HEK293 (cell line): ENCODE results near the gene ERCC1.

Experiments used
- CTCF ChIA-PET: fragments of 350-600 bp; formaldehyde crosslinking; extraction: SDS; loops from one replicate; lab custom pipeline; 2021; ENCODE audit warnings: antibody characterized with exemption; lab: Yijun Ruan, JAX
- POLR2A ChIA-PET: fragments of 300-600 bp; formaldehyde crosslinking; extraction: SDS; loops from one replicate; lab custom pipeline; 2020; ENCODE audit warnings: antibody characterized with exemption, inconsistent platforms; lab: Yijun Ruan, JAX
- H3K27ac ChIP-seq: fragments of 200-500 bp; sonication (Bioruptor generic); 2 replicates; pipeline ENCODE4 v1.5.1; 2014; ENCODE audit warnings: low read depth, low read length, control low read depth, inconsistent platforms; ENCODE audit errors: extremely low read depth
- H3K36me3 ChIP-seq, 2 experiments: fragments of 200-500 bp in 1 of 2; sonication (Bioruptor generic) in 1 of 2; 1 replicate in 1 of 2; 2 replicates in 1 of 2; pipeline ENCODE4 v1.5.1; 2014 to 2017; ENCODE audit warnings: inconsistent platforms in 2 of 2, low read length in 2 of 2; ENCODE audit not compliant: control insufficient read depth in 2 of 2, insufficient read depth in 1 of 2
- H3K4me1 ChIP-seq: fragments of 200-500 bp; sonication (Bioruptor generic); 2 replicates; pipeline ENCODE4 v1.5.1; 2014; ENCODE audit warnings: mild to moderate bottlenecking, low read length, inconsistent platforms; ENCODE audit not compliant: control insufficient read depth, insufficient read depth
- H3K4me3 ChIP-seq: 2 replicates; pipeline ENCODE4 v1.5.1; 2011; ENCODE audit warnings: low read depth, mild to moderate bottlenecking, control low read depth, low read length, moderate library complexity
- H3K9me3 ChIP-seq: fragments of 200-500 bp; sonication (Bioruptor generic); 2 replicates; pipeline ENCODE4 v1.5.1; 2014; ENCODE audit warnings: low read depth, low read length, inconsistent platforms; ENCODE audit not compliant: control insufficient read depth, insufficient read depth
- FEZF1 ChIP-seq: fragments of 450-650 bp; formaldehyde crosslinking; IDR thresholded peaks from 2 replicates; pipeline ENCODE4 v1.5.1; 2016; ENCODE audit warnings: missing biosample characterization, missing genetic modification characterization
- PRDM1 ChIP-seq: fragments of 450-650 bp; formaldehyde crosslinking; IDR thresholded peaks from 2 replicates; pipeline ENCODE4; 2016; ENCODE audit warnings: missing biosample characterization, missing genetic modification characterization
- SP3 ChIP-seq: fragments of 450-650 bp; formaldehyde crosslinking; IDR thresholded peaks from 2 replicates; pipeline ENCODE4 v1.5.1; 2016; ENCODE audit warnings: missing biosample characterization, missing genetic modification characterization
- ZBTB21 ChIP-seq: fragments of 450-650 bp; formaldehyde crosslinking; IDR thresholded peaks from 2 replicates; pipeline ENCODE4 v1.5.1; 2017; ENCODE audit warnings: missing biosample characterization, missing genetic modification characterization
- ZBTB8A ChIP-seq: fragments of 450-650 bp; formaldehyde crosslinking; IDR thresholded peaks from 2 replicates; pipeline ENCODE4 v1.5.1; 2016; ENCODE audit warnings: missing biosample characterization, missing genetic modification characterization
- ZNF16 ChIP-seq: fragments of 450-650 bp; formaldehyde crosslinking; IDR thresholded peaks from 2 replicates; pipeline ENCODE4 v1.5.1; 2016; ENCODE audit warnings: low read depth, missing biosample characterization, missing genetic modification characterization
- ZNF174 ChIP-seq: fragments of 450-650 bp; formaldehyde crosslinking; IDR thresholded peaks from 2 replicates; pipeline ENCODE4 v1.5.0; 2017; ENCODE audit warnings: missing biosample characterization, mild to moderate bottlenecking, missing genetic modification characterization
- ZNF2 ChIP-seq: fragments of 450-650 bp; formaldehyde crosslinking; IDR thresholded peaks from 2 replicates; pipeline ENCODE4 v1.5.1; 2016; ENCODE audit warnings: missing biosample characterization, missing genetic modification characterization
- ZNF274 ChIP-seq, 2 experiments: fragments of 200-500 bp in 1 of 2; fragments of 450-650 bp in 1 of 2; sonication (Bioruptor generic) in 1 of 2; formaldehyde crosslinking in 1 of 2; IDR thresholded peaks; 2 replicates each; pipeline versions ENCODE4 v1.5.1 to v1.6.1; 2014 to 2016; ENCODE audit warnings: borderline replicate concordance in 1 of 2, inconsistent platforms in 1 of 2, low read length in 1 of 2, missing biosample characterization in 1 of 2, missing genetic modification characterization in 1 of 2
- ZNF341 ChIP-seq: fragments of 450-650 bp; formaldehyde crosslinking; IDR thresholded peaks from 2 replicates; pipeline ENCODE4; 2016; ENCODE audit warnings: low read depth, missing biosample characterization, missing genetic modification characterization
- ZNF362 ChIP-seq: fragments of 450-650 bp; formaldehyde crosslinking; IDR thresholded peaks from 2 replicates; pipeline ENCODE4 v1.5.1; 2016; ENCODE audit warnings: missing biosample characterization, missing genetic modification characterization
- ZNF501 ChIP-seq: fragments of 450-650 bp; formaldehyde crosslinking; IDR thresholded peaks from 2 replicates; pipeline ENCODE4 v1.5.1; 2016; ENCODE audit warnings: missing biosample characterization, missing genetic modification characterization
- ZNF513 ChIP-seq: fragments of 450-650 bp; IDR thresholded peaks from 2 replicates; pipeline ENCODE4 v1.5.1; 2018; ENCODE audit warnings: missing biosample characterization, missing genetic modification characterization
- ZNF530 ChIP-seq: fragments of 450-650 bp; formaldehyde crosslinking; IDR thresholded peaks from 2 replicates; pipeline ENCODE4 v1.5.1; 2016; ENCODE audit warnings: low read depth, missing biosample characterization, missing genetic modification characterization
- ZNF571 ChIP-seq: fragments of 450-650 bp; formaldehyde crosslinking; IDR thresholded peaks from 2 replicates; pipeline ENCODE4 v1.5.0; 2017; ENCODE audit warnings: missing biosample characterization, missing genetic modification characterization
- ZNF645 ChIP-seq: fragments of 450-650 bp; formaldehyde crosslinking; IDR thresholded peaks from 2 replicates; pipeline ENCODE4; 2016; ENCODE audit warnings: missing biosample characterization, missing genetic modification characterization
- ZSCAN4 ChIP-seq: fragments of 450-650 bp; formaldehyde crosslinking; IDR thresholded peaks from 2 replicates; pipeline ENCODE4 v1.5.1; 2017; ENCODE audit warnings: missing biosample characterization, missing genetic modification characterization

The ERCC1 gene

GRCh38 chr19:45370410-45371204 lies 53.1 kb downstream of the ERCC1 start, which contains the start of gene ERCC2 (continued):
- TF ChIP-seq ZNF362 (no peak), PRDM1 (tag by site-specific recombination) (peak; percentile 83), ZBTB8A (tag by site-specific recombination) (peak; percentile 16; the same call in 1 of the 2 replicates), ZNF274 (IDR thresholded peaks at IDR 0.05; ENCODE audit: low read length) (no peak), ZNF274 (tag by site-specific recombination; IDR thresholded peaks at IDR 0.05; ENCODE audit: borderline replicate concordance) (no peak), ZBTB21 (tag by site-specific recombination) (0 out of 2 replicates have a peak, but pooled peaks have one; percentile 19), ZNF501 (tag by site-specific recombination) (peak; percentile 53; the same call in 1 of the 2 replicates), ZNF530 (tag by site-specific recombination) (no peak), ZNF513 (tag by site-specific recombination) (no peak), ZNF2 (tag by site-specific recombination) (0 out of 2 replicates have a peak, but pooled peaks have one; percentile 40), ZNF571 (tag by site-specific recombination) (no peak), SP3 (peak; percentile 69), FEZF1 (tag by site-specific recombination) (no peak), ZNF341 (tag by site-specific recombination) (no peak)

GRCh38 chr19:45368737-45369340 lies 54.9 kb downstream of the ERCC1 start:
- Histone ChIP-seq H3K4me3 (no peak overlapping the region), H3K36me3 (peaks cover 26 to 33% of the 10 kb centered on the region in 2 experiments; a peak in 2 of 3 replicates), H3K27ac (no peak overlapping the region), H3K9me3 (no peaks in the 10 kb centered on the region), H3K4me1 (0 out of 2 replicates have a peak, but pooled peaks cover 2% of the 10 kb centered on the region)
- no peak for TF ChIP-seq ZSCAN4 (tag by site-specific recombination)
- TF ChIP-seq ZNF16 = no peak
- TF ChIP-seq ZNF174 = no peak
- no peak for TF ChIP-seq ZNF645 (tag by site-specific recombination)
- ChIA-PET CTCF (interaction anchor here (0.6 to 1.2 kb wide), 4 partner anchors 21 to 110 kb away, joined by 3 to 4 read pairs (median 3); partner anchors contain the start of gene PPP1R13L), POLR2A (interaction anchor here (1.5 kb wide), 1 partner anchor 191 kb away, joined by 5 read pairs; the partner anchor contains the start of genes BLOC1S3 and TRAPPC6A)
